GM19240 (cell line): ENCODE measurements around the gene APBA2.
"Not testable (repeated sequence)": the region's sequence is repeated elsewhere in the genome, so short reads cannot be mapped to it uniquely, and the experiment has no call there.

Source experiments
- DNase-seq: peaks from one replicate; pipeline ENCODE4 v3.0.0; 2011; ENCODE audit warnings: low spot score; ENCODE audit not compliant: insufficient read length

APBA2 gene

GRCh38 chr15:28878209-28878608 is 7.6 kb upstream of the APBA2 start:
- DNase-seq: no peak

- DNase-seq: no peak
Measured at GRCh38 chr15:28879551-28879950, 6.2 kb upstream of the APBA2 start.

GRCh38 chr15:28880680-28881079 is 5.1 kb upstream of the APBA2 start:
- DNase-seq: no peak

GRCh38 chr15:28881170-28881569 is 4.6 kb upstream of the APBA2 start:
- DNase-seq: no peak

GRCh38 chr15:28881600-28881999 is 4.2 kb upstream of the APBA2 start:
- DNase-seq: no peak

- no peak for DNase-seq
Measured at GRCh38 chr15:28884151-28884940, 1.4 kb upstream of the APBA2 start.

GRCh38 chr15:28885128-28885629 is 595 bp upstream of the APBA2 start:
- DNase-seq: no peak

GRCh38 chr15:28886431-28887338 is 911 bp downstream of the APBA2 start:
- DNase-seq: no peak

- DNase-seq: no peak
Measured at GRCh38 chr15:28887339-28888174, 1.8 kb downstream of the APBA2 start.

- DNase-seq: no peak
Measured at GRCh38 chr15:28888302-28888894, 2.6 kb downstream of the APBA2 start.

- DNase-seq: no peak
Measured at GRCh38 chr15:28888900-28889299, 3.1 kb downstream of the APBA2 start.

GRCh38 chr15:28889346-28889745 is 3.6 kb downstream of the APBA2 start:
- no peak for DNase-seq

GRCh38 chr15:28889871-28890270 is 4.1 kb downstream of the APBA2 start:
- DNase-seq: not testable (repeated sequence)

- not testable (repeated sequence) for DNase-seq
Measured at GRCh38 chr15:28890291-28890690, 4.5 kb downstream of the APBA2 start.

- no peak for DNase-seq
Measured at GRCh38 chr15:28890711-28891495, 5.1 kb downstream of the APBA2 start.

- no peak for DNase-seq
Measured at GRCh38 chr15:28891588-28891987, 5.8 kb downstream of the APBA2 start.

- DNase-seq: no peak
Measured at GRCh38 chr15:28892789-28893610, 7.2 kb downstream of the APBA2 start.

- no peak for DNase-seq
Measured at GRCh38 chr15:28894631-28895030, 8.9 kb downstream of the APBA2 start.

GRCh38 chr15:28895146-28895545 is 9.4 kb downstream of the APBA2 start:
- no peak for DNase-seq
